C4-2B (cell line): ENCODE data around the gene SELP.
"Not testable (repeated sequence)": the region's sequence is repeated elsewhere in the genome, so short reads cannot be mapped to it uniquely, and the experiment has no call there.

Experiments used
- ZFX ChIP-seq: fragments of 450-650 bp; IDR thresholded peaks from 2 replicates; pipeline ENCODE4 v1.6.1; 2017
- TF ChIP-seq, protein P1 (sequence below): fragments of 450-650 bp; conservative IDR thresholded peaks from 2 replicates; pipeline ENCODE4 v1.5.1; 2017; ENCODE audit warnings: mild to moderate bottlenecking

DNA sequence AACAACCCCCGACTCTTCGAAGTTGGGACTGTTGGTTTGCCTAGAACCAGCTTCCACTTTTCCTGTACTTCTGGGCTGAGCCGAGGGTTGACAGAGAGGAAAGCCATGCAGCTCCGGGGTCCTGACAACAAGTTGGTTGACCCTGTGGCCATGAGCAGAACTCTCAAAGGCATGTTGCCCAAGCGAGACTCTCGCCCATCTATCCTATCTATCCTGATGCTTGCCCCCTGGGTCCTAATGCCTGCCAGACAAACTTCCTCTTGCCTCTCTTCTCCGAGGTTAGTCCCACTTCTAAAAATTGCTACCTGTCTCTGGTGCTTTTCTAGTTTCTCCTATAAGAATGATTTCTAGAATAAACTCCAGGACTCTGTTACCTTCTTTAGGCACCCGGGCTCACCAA lies 32.8 kb upstream of the SELP start:
- TF ChIP-seq, protein P1, sequence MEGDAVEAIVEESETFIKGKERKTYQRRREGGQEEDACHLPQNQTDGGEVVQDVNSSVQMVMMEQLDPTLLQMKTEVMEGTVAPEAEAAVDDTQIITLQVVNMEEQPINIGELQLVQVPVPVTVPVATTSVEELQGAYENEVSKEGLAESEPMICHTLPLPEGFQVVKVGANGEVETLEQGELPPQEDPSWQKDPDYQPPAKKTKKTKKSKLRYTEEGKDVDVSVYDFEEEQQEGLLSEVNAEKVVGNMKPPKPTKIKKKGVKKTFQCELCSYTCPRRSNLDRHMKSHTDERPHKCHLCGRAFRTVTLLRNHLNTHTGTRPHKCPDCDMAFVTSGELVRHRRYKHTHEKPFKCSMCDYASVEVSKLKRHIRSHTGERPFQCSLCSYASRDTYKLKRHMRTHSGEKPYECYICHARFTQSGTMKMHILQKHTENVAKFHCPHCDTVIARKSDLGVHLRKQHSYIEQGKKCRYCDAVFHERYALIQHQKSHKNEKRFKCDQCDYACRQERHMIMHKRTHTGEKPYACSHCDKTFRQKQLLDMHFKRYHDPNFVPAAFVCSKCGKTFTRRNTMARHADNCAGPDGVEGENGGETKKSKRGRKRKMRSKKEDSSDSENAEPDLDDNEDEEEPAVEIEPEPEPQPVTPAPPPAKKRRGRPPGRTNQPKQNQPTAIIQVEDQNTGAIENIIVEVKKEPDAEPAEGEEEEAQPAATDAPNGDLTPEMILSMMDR, result not testable (repeated sequence)
- TF ChIP-seq ZFX, result not testable (repeated sequence)
